Ectodermal cell (in vitro differentiated cells): Measurements from ENCODE around the gene RPRM.

Source experiments
- H3K27ac ChIP-seq: 2 replicates; pipeline ENCODE4 v1.7.0; 2013; ENCODE audit warnings: mild to moderate bottlenecking, low read depth, low read length; ENCODE audit not compliant: insufficient read depth, poor library complexity, severe bottlenecking
- H3K27me3 ChIP-seq: 2 replicates; pipeline ENCODE4 v1.7.0; 2013; ENCODE audit warnings: mild to moderate bottlenecking, low read length; ENCODE audit not compliant: insufficient read depth, control insufficient read depth, poor library complexity, severe bottlenecking
- H3K36me3 ChIP-seq: one replicate; pipeline ENCODE4 v1.7.0; 2013; ENCODE audit warnings: low read length; ENCODE audit not compliant: control insufficient read depth, insufficient read depth
- H3K4me1 ChIP-seq: one replicate; pipeline ENCODE4 v1.7.0; 2013; ENCODE audit warnings: low read length; ENCODE audit not compliant: control insufficient read depth, insufficient read depth
- H3K4me3 ChIP-seq: 2 replicates; pipeline ENCODE4 v1.7.0; 2013; ENCODE audit warnings: low read depth, low read length, control low read depth; ENCODE audit not compliant: insufficient read depth
- H3K9me3 ChIP-seq: 2 replicates; pipeline ENCODE4 v1.7.0; 2013; ENCODE audit warnings: mild to moderate bottlenecking, low read length, moderate library complexity; ENCODE audit not compliant: control insufficient read depth
- WGBS, 2 experiments: methylation state at CpG; one replicate each; pipeline ENCODE4 v1.1.7; 2013; ENCODE audit warnings: missing lambda C conversion rate in 2 of 2; 5-methylcytosine and 5-hydroxymethylcytosine counted together

The RPRM gene

DNA sequence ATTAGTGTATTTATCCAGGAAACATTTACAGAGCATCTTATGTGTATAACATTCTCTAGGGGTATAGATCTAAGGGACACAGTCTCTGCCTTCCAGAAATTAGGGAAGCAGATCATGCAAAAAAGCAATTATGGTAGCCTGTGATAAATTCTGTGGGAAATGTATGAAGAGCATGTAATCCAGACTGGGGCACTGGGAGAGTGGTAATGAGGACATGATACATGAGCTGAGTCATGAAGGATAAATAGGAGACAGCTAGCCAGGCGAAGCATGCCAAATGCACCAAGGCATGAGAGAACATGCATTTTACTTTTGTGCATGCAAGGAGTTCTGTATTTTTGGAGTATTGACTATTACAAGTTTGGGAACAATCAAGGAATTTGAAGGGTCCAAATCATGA is 8.9 kb upstream of the RPRM start:
- no peak overlapping the region for H3K27ac ChIP-seq
- no peak overlapping the region for H3K4me3 ChIP-seq
- no peaks in the 10 kb centered on the region for H3K36me3 ChIP-seq
- H3K9me3 ChIP-seq, result no peaks in the 10 kb centered on the region
- H3K4me1 ChIP-seq, result peaks cover 11% of the 10 kb centered on the region
- no peaks in the 10 kb centered on the region for H3K27me3 ChIP-seq
- 62 to 64% methylated on average over 1 of the region's 1 CpG for WGBS, 2 experiments

GRCh38 chr2:153479573-153479972 is 1.0 kb upstream of the RPRM start:
- 13 to 18% methylated on average over 4 to 5 of the region's 5 CpGs for WGBS, 2 experiments
- no peak overlapping the region for H3K27ac ChIP-seq
- H3K27me3 ChIP-seq, result peaks cover 28% of the 10 kb centered on the region
- peaks cover 32% of the 10 kb centered on the region for H3K4me1 ChIP-seq
- peak overlapping the region; percentile 45 for H3K4me3 ChIP-seq
- no peaks in the 10 kb centered on the region for H3K9me3 ChIP-seq
- no peaks in the 10 kb centered on the region for H3K36me3 ChIP-seq

GRCh38 chr2:153477636-153478288 is 800 bp downstream of the RPRM start:
- Histone ChIP-seq H3K27ac (no peak overlapping the region), H3K27me3 (peaks cover 28% of the 10 kb centered on the region), H3K4me3 (peak overlapping the region; percentile 45), H3K4me1 (peaks cover 32% of the 10 kb centered on the region), H3K36me3 (no peaks in the 10 kb centered on the region), H3K9me3 (no peaks in the 10 kb centered on the region)
- WGBS, 2 experiments, result 0% methylated on average over 38 of the region's 38 CpGs

DNA sequence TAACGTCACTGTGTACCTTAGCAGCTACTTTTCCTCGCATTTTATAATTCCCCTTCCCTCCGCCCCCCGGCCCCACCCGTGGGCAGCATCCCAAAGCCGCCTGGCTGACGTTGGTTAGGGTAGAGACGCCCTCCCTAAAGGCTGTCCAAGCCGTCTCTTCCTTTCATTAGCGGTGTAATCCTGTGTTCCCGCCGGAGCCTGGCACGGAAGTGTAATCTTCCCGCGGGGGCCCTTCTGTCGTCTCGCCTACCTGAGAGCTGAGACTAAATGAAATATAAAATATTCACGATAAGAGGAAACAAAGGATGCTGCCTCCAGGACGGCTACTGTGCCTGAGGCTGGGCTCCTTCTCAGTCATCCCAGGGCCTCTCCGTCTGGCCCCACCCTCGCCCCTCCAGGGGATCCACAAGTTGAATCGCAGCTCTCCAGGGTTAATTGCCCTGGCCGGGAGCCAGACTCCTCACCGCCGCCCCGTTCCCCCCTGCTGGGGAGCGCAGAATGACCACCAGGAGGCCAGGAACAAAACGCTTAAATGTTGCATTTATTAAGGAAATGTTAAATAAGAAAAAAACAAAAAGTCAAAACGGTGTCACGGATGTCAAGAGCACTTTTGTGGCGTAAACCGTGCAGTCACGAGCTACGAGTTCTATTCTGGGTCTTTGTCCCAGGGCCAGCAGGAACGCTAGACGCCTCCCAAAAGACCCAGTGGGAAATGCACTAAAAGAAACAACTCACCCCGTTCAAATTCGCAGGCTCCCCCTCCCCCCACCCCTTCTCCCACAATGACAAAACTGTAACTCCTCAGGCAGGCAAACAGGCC is 1.5 kb downstream of the RPRM start:
- H3K36me3 ChIP-seq, result no peaks in the 10 kb centered on the region
- no peaks in the 10 kb centered on the region for H3K9me3 ChIP-seq
- peak overlapping the region; percentile 45 for H3K4me3 ChIP-seq
- no peak overlapping the region for H3K27ac ChIP-seq
- WGBS, 2 experiments, result 0 to 1% methylated on average over 38 of the region's 38 CpGs
- peaks cover 32% of the 10 kb centered on the region for H3K4me1 ChIP-seq
- H3K27me3 ChIP-seq, result peaks cover 28% of the 10 kb centered on the region

- WGBS, 2 experiments, result 9 to 10% methylated on average over 7 of the region's 7 CpGs
- Histone ChIP-seq H3K27me3 (peaks cover 28% of the 10 kb centered on the region), H3K36me3 (no peaks in the 10 kb centered on the region), H3K9me3 (no peaks in the 10 kb centered on the region), H3K4me1 (peaks cover 32% of the 10 kb centered on the region), H3K27ac (no peak overlapping the region), H3K4me3 (peak overlapping the region; percentile 45)
Observed at GRCh38 chr2:153476491-153476815, 2.1 kb downstream of the RPRM start.

DNA sequence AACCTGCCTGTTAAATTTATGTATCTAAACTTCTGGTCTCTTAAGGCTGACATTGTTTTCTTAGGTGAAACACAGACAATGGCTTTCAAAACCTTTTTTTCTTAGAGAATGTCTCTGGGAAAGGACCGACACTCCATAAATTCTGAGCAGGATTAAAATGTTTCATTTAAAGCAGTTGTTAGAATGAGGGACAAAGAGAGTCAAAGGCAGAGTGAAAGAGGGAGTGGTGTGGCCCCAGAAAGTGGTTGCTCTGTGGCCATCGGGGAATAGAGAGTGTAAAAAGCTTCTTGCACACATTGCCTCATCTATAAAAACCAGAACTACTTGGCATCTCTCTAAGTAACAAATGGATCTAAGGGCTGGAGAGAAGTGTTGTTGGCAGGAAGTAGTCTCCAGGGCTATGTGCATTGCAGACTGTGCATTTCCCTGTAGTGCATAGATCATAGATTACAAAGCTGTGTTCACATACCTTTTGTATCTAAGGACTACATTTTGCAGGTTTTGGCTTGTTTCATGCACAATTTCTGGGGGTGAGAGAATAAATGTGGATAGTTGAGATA is 3.6 kb downstream of the RPRM start:
- Histone ChIP-seq H3K36me3 (no peaks in the 10 kb centered on the region), H3K4me3 (no peak overlapping the region), H3K27me3 (peaks cover 28% of the 10 kb centered on the region), H3K4me1 (peaks cover 32% of the 10 kb centered on the region), H3K27ac (no peak overlapping the region), H3K9me3 (no peaks in the 10 kb centered on the region)
- 86 to 92% methylated on average over 1 to 2 of the region's 2 CpGs for WGBS, 2 experiments

DNA sequence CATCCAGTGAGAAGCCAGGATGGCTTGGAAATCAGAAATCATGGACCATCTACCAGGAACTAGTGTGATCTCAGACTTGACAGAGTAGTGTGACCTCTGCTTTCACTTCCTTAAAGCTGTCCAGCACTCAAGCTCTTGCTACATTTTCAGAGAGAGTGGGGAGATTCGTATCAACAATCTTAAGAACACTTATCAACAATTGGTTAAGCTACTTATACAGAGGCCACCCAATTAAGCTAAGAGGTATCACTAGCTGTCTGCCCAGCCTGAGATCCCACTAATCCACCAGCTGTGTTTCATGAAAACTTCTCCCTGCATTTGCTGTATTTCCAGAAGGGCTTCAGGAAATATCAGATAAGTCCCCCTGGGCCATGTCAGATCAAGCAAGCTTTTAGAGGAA is 4.2 kb downstream of the RPRM start:
- H3K27ac ChIP-seq, result no peak overlapping the region
- WGBS, 2 experiments, result 91 to 95% methylated on average over 1 of the region's 1 CpG
- peaks cover 28% of the 10 kb centered on the region for H3K27me3 ChIP-seq
- no peak overlapping the region for H3K4me3 ChIP-seq
- peaks cover 28% of the 10 kb centered on the region for H3K4me1 ChIP-seq
- no peaks in the 10 kb centered on the region for H3K9me3 ChIP-seq
- H3K36me3 ChIP-seq, result no peaks in the 10 kb centered on the region

- H3K27ac ChIP-seq, result no peak overlapping the region
- 95 to 97% methylated on average over 4 of the region's 4 CpGs for WGBS, 2 experiments
- no peak overlapping the region for H3K4me3 ChIP-seq
- H3K9me3 ChIP-seq, result no peaks in the 10 kb centered on the region
- H3K36me3 ChIP-seq, result no peaks in the 10 kb centered on the region
- H3K27me3 ChIP-seq, result peaks cover 2% of the 10 kb centered on the region
- H3K4me1 ChIP-seq, result peaks cover 10% of the 10 kb centered on the region
Observed at GRCh38 chr2:153470867-153471266, 7.7 kb downstream of the RPRM start.

DNA sequence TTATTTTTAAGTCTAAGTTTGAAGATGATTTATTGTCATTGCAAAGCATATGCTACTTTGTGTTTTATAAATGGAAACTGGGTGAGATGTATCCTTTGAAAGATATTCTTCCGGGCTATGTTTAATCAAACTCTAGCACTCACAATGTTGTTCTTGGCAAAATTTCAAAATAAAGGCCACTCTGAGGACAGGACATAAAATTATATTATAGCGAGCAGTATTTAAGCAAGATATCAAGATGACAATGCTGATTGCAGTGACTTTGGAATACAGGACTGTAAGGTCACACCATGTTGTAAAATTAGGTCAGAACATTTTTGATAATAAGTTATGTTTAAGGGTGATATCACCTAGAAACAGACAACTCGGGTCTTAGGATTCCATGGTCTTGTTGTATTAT is 14.2 kb downstream of the RPRM start:
- Histone ChIP-seq H3K27ac (no peak overlapping the region), H3K4me1 (no peaks in the 10 kb centered on the region), H3K27me3 (no peaks in the 10 kb centered on the region), H3K36me3 (no peaks in the 10 kb centered on the region), H3K9me3 (no peaks in the 10 kb centered on the region), H3K4me3 (no peak overlapping the region)
- 97 to 99% methylated on average over 2 to 3 of the region's 3 CpGs for WGBS, 2 experiments

DNA sequence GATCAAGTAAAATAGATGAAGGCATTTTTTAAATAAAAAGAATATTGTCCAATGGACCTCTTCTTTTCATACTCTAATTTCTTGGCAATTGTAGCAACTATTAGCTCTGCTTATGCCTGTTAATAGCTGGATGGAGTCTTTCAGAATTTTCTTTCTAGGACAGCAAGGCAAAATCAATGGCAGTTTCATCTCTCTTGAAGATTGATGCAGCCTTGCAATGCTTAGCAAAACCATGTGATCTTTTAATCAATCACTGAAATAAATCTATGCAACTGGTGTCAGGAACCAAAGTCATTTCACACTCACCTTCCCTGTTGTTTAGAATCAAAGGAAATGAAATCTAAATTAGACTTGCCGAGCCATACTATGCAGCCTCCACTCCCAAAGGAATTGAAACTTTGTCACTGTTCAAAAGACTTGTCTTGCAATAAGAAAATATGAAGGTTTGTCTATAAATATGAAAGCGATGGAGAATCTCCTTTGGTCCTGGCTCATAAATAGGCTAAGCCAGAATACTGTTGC is 16.2 kb downstream of the RPRM start:
- Histone ChIP-seq H3K27me3 (no peaks in the 10 kb centered on the region), H3K9me3 (no peaks in the 10 kb centered on the region), H3K4me3 (no peak overlapping the region), H3K36me3 (no peaks in the 10 kb centered on the region), H3K27ac (no peak overlapping the region), H3K4me1 (no peaks in the 10 kb centered on the region)
- 95 to 100% methylated on average over 2 of the region's 2 CpGs for WGBS, 2 experiments
